ENCODE data around the gene GTF2H2C.
A peak's percentile ranks its signal among the peaks of the same experiment; 100 is the strongest.
"Not testable (repeated sequence)": the region's sequence is repeated elsewhere in the genome, so short reads cannot be mapped to it uniquely, and the experiment has no call there.

GTF2H2C gene

GRCh38 chr5:69559908-69560330 lies at the start of gene GTF2H2C:
GTF2H2C (plus strand) TSS chr5:69560191; CDS start chr5:69565133, 4,942 bp downstream.
- DNase-seq (ENCODE audit: low spot score) = peak; percentile 60

DNA sequence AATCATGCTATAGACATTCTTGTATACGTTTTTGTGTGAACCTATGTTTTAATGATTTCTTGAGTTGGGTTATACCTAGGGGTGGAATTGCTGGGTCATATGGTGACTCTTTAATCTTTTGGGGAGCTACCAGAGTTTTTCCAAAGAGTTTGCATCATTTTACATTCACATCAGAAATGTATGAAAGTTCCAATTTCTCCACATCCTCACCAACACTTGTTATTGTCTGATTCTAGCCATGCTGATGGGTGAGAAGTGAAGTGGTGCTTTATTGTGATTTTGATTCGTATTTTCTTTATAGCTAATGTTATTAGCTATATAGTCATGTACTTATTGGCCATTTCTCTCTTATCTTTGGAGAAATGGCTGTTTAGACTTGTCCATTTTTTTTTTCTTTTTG lies 49.3 kb upstream of the GTF2H2C start:
- no peak for DNase-seq (ENCODE audit: low spot score)

DNA sequence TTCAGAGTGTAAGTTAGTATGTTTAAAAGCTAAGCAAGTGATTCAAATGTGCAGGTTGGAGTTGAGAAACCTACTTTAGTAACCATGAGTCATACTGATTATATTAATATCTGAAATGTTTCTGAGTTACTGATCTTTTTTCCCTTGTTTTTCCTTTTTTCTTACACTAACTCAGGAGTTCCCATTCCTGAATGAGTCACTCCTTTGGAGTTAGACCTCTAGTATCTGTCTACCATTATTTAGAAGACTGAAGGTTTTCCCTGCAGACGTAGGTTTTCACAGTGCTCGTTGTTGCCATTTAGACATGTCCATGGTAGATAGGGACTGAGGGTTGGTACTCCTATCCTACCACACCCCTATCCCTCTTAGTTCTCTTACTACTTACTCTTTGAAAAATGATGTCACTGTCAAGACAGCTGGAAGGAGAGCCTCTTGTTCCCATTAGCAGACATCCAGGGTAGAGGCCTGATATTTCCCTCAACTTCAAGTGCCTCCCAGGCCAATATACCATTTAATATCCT lies 47.2 kb upstream of the GTF2H2C start:
- DNase-seq (ENCODE audit: low spot score) = no peak

- not testable (repeated sequence) for DNase-seq (ENCODE audit: low spot score)
These were observed 44.4 kb upstream of the GTF2H2C start for GRCh38 chr5:69515570-69515969.

- DNase-seq (ENCODE audit: low spot score) = no peak
These were observed 43.2 kb upstream of the GTF2H2C start for GRCh38 chr5:69516769-69517168.

DNA sequence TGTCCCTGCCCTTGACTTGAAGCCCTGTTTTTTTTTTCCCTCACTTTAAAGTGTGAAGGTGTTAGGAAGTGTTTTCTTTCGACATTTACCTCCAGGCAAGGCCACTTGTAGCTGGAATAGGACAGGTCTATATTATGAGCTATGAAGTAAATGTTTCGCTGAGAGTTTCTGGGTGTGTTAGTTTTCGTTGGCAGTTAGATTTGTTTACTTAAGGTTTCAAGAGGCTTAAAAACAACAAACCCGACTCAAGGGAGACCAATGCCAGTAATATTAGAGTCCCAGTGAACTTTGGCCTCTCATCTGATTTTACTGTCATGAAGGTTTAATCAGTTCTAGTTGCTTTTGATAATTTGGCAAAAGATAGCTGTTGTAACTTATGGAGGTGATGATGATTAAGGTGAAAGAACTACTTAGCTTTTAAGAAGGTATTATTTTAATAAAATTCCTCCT lies 42.2 kb upstream of the GTF2H2C start:
- DNase-seq (ENCODE audit: low spot score) = no peak

DNA sequence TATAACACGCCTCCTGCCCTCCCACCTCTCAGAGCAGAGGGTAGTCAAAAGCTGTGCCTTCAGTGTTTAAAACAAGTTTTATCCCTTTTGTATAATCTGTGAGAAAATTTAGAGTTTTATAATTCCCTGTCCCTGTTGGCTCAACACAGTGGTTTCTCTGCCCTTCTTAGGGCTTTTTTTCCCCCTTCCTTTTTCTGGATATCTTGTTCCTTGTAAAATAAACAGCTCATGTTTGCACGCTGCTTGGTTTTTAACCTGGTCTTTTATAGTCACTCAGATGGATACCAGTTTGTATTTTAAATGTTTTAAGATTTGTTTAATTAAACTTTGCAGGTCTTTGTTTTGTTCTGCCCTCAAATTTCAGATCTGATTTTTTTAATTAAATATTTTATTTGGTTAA lies 40.7 kb upstream of the GTF2H2C start:
- no peak for DNase-seq (ENCODE audit: low spot score)

- no peak for DNase-seq (ENCODE audit: low spot score)
These were observed 38.0 kb upstream of the GTF2H2C start for GRCh38 chr5:69522035-69522434.

GRCh38 chr5:69525490-69525889 lies 34.5 kb upstream of the GTF2H2C start:
- DNase-seq (ENCODE audit: low spot score) = no peak

DNA sequence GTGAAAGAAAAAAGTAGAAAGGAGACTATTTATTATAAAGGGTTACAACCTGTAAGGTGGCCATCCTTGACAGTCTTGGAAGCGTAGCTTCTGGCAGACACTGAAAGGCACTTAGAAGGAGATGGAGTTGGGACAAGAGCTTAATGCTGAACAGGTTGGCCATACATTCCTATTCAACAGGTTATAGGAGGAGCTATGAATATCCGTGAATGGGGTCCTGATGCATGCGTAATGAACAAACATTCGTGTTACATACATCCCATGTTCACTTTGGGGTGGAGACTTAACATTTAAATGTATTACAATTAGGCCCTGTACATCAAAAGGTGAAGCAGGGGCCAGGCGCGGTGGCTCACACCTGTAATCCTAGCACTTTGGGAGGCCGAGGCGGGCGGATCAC lies 33.3 kb upstream of the GTF2H2C start:
- DNase-seq (ENCODE audit: low spot score) = no peak

GRCh38 chr5:69527128-69527770 lies 32.7 kb upstream of the GTF2H2C start:
- no peak for DNase-seq (ENCODE audit: low spot score)

DNA sequence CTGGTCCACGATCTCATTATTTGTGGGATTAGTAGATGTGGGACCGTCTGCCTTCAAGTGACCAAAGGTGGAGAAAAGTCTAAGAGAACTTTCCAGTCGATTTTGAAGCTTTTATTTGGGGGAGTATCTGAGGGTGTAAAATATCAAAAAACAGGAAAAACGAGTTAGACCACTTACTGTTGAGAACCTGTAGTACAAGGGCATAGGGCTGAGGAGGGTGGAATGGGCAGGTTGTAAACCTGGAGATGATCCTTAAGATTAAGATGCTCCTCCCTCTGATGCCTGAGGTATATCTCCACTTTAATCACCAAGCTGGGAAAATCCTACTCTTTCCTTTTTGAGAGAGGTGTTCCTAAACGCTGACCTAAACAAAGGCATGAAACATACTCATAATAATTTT lies 32.0 kb upstream of the GTF2H2C start:
- no peak for DNase-seq (ENCODE audit: low spot score)

GRCh38 chr5:69528609-69529008 lies 31.4 kb upstream of the GTF2H2C start:
- no peak for DNase-seq (ENCODE audit: low spot score)

DNA sequence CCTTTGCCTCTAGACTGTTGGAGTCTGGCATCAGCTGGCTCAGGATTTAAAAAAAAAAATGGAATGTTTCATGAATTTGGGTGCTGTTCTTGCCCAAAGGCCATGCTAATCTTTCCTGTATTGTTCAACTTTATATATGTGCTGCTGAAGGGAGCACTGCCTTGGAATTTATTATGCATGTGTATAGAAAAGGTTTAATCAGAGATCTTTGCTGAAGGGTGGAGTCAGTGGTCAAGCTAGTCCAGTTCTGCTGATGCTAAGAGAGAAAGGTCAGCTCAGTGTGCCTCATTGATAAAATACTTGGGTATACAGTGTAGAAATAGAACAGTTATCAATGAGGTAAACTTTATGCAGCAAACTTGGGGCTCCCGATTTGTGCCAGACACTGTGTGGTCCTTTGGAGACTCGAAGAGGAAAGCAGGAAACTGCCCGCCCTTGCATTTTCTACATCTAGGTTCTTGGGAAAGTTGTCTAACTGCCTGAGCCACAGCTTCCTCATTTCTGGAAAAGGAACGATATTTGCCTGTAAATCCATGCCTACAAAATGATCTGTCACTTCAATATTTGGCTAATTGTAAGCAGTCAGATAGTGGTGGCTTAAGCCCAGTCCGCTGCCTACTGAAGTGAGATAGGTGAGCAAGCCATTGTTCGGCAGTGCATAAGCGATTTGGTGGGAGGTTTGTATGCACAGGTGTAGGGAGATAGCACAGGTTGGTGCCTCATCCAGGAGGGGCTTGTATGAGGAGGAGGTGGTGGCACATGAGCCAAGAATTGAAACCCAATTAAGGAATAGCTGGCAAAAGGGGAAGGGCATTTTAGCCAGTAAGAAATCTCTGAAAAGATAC lies 29.2 kb upstream of the GTF2H2C start:
- DNase-seq (ENCODE audit: low spot score) = no peak

- no peak for DNase-seq (ENCODE audit: low spot score)
These were observed 28.6 kb upstream of the GTF2H2C start for GRCh38 chr5:69531406-69531801.

- not testable (repeated sequence) for DNase-seq (ENCODE audit: low spot score)
These were observed 22.1 kb upstream of the GTF2H2C start for GRCh38 chr5:69537911-69538310.

DNA sequence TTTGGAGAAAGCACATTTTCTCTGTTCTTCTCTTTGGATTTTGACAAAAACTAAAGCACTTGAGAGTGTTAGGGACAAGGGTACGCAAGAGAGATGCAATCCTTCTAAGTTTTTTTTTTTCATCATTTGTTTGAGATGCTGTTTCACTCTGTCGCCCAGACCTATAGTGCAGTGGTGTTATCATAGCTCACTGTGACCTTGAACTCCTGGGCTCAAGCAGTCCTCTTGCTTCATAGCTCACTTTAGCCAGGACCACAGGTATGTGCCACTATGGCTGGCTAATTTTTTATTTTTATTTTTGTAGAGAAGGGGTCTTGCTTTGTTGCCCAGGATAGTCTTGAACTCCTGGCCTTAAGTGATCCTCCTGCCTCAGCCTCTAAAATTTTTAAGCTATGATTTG lies 21.3 kb upstream of the GTF2H2C start:
- DNase-seq (ENCODE audit: low spot score) = not testable (repeated sequence)

DNA sequence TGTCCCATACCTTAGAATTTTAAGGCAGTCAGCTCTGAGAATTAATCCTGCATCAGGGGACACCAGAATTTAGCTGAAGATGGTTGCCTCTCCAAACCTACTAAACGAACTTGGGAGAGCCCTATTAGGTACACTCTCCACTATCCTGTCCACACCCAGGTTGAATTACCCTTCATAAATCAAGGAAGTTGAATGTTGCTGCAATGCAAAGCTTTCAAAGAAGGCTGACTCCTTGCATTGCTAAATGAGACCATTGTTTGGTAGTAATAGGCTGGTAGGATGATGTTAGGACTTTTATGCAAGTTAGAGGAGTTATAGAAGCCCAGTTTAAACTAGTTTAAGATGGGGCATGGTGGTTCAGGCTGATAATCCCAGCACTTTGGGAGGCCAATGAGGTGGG lies 18.6 kb upstream of the GTF2H2C start:
- not testable (repeated sequence) for DNase-seq (ENCODE audit: low spot score)

- DNase-seq (ENCODE audit: low spot score) = not testable (repeated sequence)
These were observed 17.0 kb upstream of the GTF2H2C start for GRCh38 chr5:69542838-69543618.

DNA sequence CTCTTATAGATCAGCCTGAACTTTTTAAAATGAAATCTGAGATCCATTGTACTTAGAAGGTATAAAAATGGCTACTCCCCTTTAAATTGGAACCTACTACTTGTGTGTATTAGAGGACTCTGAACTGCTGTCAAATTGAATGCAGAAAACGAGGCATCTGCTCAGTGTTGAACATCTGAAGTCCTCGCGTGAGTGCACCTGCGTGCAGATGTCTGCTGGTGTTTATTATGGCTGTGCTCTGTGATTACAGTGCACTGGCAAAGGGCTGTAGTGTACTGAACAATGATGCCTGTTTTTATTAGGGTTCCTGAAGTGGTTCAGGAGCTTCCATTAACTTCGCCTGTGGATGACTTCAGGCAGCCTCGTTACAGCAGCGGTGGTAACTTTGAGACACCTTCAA lies 15.4 kb upstream of the GTF2H2C start:
- DNase-seq (ENCODE audit: low spot score) = not testable (repeated sequence)

- not testable (repeated sequence) for DNase-seq (ENCODE audit: low spot score)
These were observed 818 bp downstream of the GTF2H2C start for GRCh38 chr5:69560587-69561431.

Measured in pons (tissue), 1 donor.